Fibroblast of lung (primary cell): ENCODE measurements around the gene ALPK3.

Source experiments
- EZH2 ChIP-seq: IDR thresholded peaks from 2 replicates; pipeline ENCODE4 v1.5.1; 2012; ENCODE audit warnings: low read length, control low read depth, mild to moderate bottlenecking; ENCODE audit errors: missing control alignments
- TF ChIP-seq, protein P1 (sequence below), 2 donors: IDR thresholded peaks in 1 of 2; conservative IDR thresholded peaks in 1 of 2; 1 replicate in 1 of 2; 2 replicates in 1 of 2; pipeline ENCODE4 v1.5.1; 2011 to 2012; ENCODE audit warnings: low read length in 2 of 2, control low read depth in 1 of 2, inconsistent platforms in 1 of 2, low read depth in 1 of 2, mild to moderate bottlenecking in 1 of 2

DNA sequence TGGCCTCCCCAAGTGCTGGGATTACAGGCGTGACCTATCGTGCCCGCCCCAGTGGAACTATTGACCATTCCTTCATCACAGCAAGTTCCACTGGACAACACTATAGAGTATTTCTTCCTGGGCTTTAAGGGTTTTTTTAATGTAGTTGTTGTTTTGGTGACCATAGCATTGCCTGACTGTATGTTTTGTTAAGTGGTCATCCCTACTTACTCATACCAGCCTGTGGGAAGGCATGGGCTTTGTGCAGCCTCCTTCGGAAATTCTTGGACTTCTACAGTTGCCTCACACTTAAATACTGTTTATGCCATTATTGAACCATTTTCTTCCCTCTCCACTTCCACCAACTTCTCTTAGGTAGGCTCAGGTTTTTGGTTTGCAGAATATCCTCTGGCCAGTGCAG lies 19.9 kb upstream of the ALPK3 start:
- TF ChIP-seq, protein P1, sequence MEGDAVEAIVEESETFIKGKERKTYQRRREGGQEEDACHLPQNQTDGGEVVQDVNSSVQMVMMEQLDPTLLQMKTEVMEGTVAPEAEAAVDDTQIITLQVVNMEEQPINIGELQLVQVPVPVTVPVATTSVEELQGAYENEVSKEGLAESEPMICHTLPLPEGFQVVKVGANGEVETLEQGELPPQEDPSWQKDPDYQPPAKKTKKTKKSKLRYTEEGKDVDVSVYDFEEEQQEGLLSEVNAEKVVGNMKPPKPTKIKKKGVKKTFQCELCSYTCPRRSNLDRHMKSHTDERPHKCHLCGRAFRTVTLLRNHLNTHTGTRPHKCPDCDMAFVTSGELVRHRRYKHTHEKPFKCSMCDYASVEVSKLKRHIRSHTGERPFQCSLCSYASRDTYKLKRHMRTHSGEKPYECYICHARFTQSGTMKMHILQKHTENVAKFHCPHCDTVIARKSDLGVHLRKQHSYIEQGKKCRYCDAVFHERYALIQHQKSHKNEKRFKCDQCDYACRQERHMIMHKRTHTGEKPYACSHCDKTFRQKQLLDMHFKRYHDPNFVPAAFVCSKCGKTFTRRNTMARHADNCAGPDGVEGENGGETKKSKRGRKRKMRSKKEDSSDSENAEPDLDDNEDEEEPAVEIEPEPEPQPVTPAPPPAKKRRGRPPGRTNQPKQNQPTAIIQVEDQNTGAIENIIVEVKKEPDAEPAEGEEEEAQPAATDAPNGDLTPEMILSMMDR (conservative IDR thresholded peaks at IDR 0.05 in 1 of 2, IDR thresholded peaks at IDR 0.05 in 1 of 2; ENCODE audit: low read depth in 1 of 2, low read length in 2 of 2), result no peak
- TF ChIP-seq EZH2, result no peak
